Coronary artery (tissue), 2 donors: ENCODE results near the gene NOD2.

Source experiments
- DNase-seq: peaks from one replicate; pipeline ENCODE4 v3.0.0-alpha.2; 2017; ENCODE audit warnings: low spot score
- H3K27ac ChIP-seq, 2 donors: fragments of 200-600 bp; sonication (generic); one replicate each; pipeline ENCODE4 v1.5.1; 2016 to 2019
- H3K4me3 ChIP-seq: fragments of 200-600 bp; sonication (generic); 2 replicates; pipeline ENCODE4 v1.5.1; 2016; ENCODE audit warnings: mild to moderate bottlenecking, moderate library complexity
- TF ChIP-seq, protein P1 (sequence below): fragments of 200-600 bp; sonication (generic); IDR thresholded peaks from one replicate; pipeline ENCODE4 v1.5.1; 2019; ENCODE audit warnings: antibody characterized with exemption

NOD2 gene

DNA sequence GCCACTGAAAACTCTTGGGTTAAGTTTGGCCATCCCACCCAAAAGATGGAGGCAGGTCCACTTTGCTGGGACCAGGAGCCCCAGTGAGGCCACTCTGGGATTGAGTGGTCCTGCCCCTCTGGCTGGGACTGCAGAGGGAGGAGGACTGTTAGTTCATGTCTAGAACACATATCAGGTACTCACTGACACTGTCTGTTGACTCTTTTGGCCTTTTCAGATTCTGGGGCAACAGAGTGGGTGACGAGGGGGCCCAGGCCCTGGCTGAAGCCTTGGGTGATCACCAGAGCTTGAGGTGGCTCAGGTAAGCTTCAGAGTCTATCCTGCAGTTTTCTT lies 29.0 kb downstream of the NOD2 start:
- no peak overlapping the region for H3K4me3 ChIP-seq
- DNase-seq, result no peak
- no peak overlapping the region for H3K27ac ChIP-seq
- TF ChIP-seq, protein P1, sequence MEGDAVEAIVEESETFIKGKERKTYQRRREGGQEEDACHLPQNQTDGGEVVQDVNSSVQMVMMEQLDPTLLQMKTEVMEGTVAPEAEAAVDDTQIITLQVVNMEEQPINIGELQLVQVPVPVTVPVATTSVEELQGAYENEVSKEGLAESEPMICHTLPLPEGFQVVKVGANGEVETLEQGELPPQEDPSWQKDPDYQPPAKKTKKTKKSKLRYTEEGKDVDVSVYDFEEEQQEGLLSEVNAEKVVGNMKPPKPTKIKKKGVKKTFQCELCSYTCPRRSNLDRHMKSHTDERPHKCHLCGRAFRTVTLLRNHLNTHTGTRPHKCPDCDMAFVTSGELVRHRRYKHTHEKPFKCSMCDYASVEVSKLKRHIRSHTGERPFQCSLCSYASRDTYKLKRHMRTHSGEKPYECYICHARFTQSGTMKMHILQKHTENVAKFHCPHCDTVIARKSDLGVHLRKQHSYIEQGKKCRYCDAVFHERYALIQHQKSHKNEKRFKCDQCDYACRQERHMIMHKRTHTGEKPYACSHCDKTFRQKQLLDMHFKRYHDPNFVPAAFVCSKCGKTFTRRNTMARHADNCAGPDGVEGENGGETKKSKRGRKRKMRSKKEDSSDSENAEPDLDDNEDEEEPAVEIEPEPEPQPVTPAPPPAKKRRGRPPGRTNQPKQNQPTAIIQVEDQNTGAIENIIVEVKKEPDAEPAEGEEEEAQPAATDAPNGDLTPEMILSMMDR, result no peak

- DNase-seq, result no peak
Observed at GRCh38 chr16:50722960-50723359, 29.6 kb downstream of the NOD2 start.

GRCh38 chr16:50724306-50724705 lies 30.9 kb downstream of the NOD2 start:
- no peak overlapping the region for H3K4me3 ChIP-seq
- no peak for DNase-seq
- TF ChIP-seq, protein P1, result no peak

More at GRCh38 chr16:50722960-50723359, 29.6 kb downstream of the NOD2 start:
- Histone ChIP-seq H3K27ac (no peak overlapping the region), H3K4me3 (no peak overlapping the region)
- TF ChIP-seq, protein P1, result no peak

GRCh38 chr16:50731130-50731988 lies 38.0 kb downstream of the NOD2 start:
- Histone ChIP-seq H3K4me3 (no peak overlapping the region), H3K27ac (peak overlapping the region; percentile 2 to 72)
- TF ChIP-seq, protein P1, result no peak
- DNase-seq, result no peak

More at GRCh38 chr16:50724306-50724705, 30.9 kb downstream of the NOD2 start:
- no peak overlapping the region for H3K27ac ChIP-seq

GRCh38 chr16:50731989-50732832 lies 38.8 kb downstream of the NOD2 start:
- Histone ChIP-seq H3K4me3 (no peak overlapping the region), H3K27ac (peak overlapping the region; percentile 2 to 72)
- TF ChIP-seq, protein P1, result no peak
- no peak for DNase-seq

- Histone ChIP-seq H3K4me3 (no peak overlapping the region), H3K27ac (no peak overlapping the region)
- DNase-seq, result no peak
- TF ChIP-seq, protein P1, result no peak
Observed at GRCh38 chr16:50733468-50733867, 40.1 kb downstream of the NOD2 start.
